Ascending aorta (tissue), 2 donors: ENCODE measurements around the gene ISYNA1. TPM values are rescaled to one million over a fixed set of nuclear protein-coding genes. Genes with fewer than 3 reads are reported as not detected.

ENCODE experiments used
- DNase-seq, 2 donors: peaks; one replicate each; pipeline ENCODE4 v3.0.0-alpha.2; 2019; ENCODE audit warnings: low spot score in 2 of 2
- H3K27ac ChIP-seq, 2 donors: fragments of 200-600 bp; sonication (generic); one replicate each; pipeline ENCODE4 v1.5.1; 2016 to 2017; ENCODE audit warnings: mild to moderate bottlenecking in 1 of 2
- H3K27me3 ChIP-seq: fragments of 200-600 bp; sonication (generic); one replicate; pipeline ENCODE4 v1.5.1; 2017
- H3K36me3 ChIP-seq, 2 donors: fragments of 200-600 bp; sonication (generic); one replicate each; pipeline ENCODE4 v1.5.1; 2016
- H3K4me1 ChIP-seq, 2 donors: fragments of 200-600 bp; sonication (generic); one replicate each; pipeline ENCODE4 v1.5.1; 2016 to 2017; ENCODE audit warnings: mild to moderate bottlenecking in 1 of 2
- H3K4me3 ChIP-seq, 2 donors: fragments of 200-600 bp; sonication (generic); one replicate each; pipeline ENCODE4 v1.5.1; 2016 to 2017; ENCODE audit warnings: mild to moderate bottlenecking in 1 of 2
- H3K9me3 ChIP-seq, 2 donors: fragments of 200-600 bp; sonication (generic); one replicate each; pipeline ENCODE4 v1.5.1; 2016
- intact Hi-C: fragments of 100-400 bp; cut with DNase I; formaldehyde crosslinking; loops from one replicate; pipeline ENCODE4 v1.15.1; 2023
- total RNA-seq: library from RNA; depleted of rRNA; stranded (reverse); fragments of >200 nt; gene quantifications from one replicate; pipeline ENCODE4 v1.1.0, GENCODE V29; 2016
- TF ChIP-seq, protein P1 (sequence below), 3 experiments: fragments of 200-600 bp in 2 of 3; fragments of 450-650 bp in 1 of 3; sonication (generic) in 2 of 3; IDR thresholded peaks; one replicate each; pipeline ENCODE4 v1.5.1; 2016 to 2019; ENCODE audit warnings: antibody characterized with exemption in 3 of 3, mild to moderate bottlenecking in 1 of 3, moderate library complexity in 1 of 3

ISYNA1 gene
- 93.1 TPM for total RNA-seq

GRCh38 chr19:18437491-18438330, at the start of gene ISYNA1:
TSS of gene ISYNA1 (minus strand) at chr19:18438133. CDS start at chr19:18437979, 154 bp downstream.
- H3K27me3 ChIP-seq, result no peaks in the 10 kb centered on the region
- intact Hi-C loops, result loop anchor here (2.0 kb wide), 1 partner anchor 19 kb away; the partner anchor contains the start of gene SSBP4
- H3K4me1 ChIP-seq, result peaks cover 16 to 36% of the 10 kb centered on the region in 2 donors
- peak within 1 kb of the TSS; percentile 84 to 86 for H3K27ac ChIP-seq
- no peak for DNase-seq
- no peaks in the 10 kb centered on the region for H3K9me3 ChIP-seq
- TF ChIP-seq, protein P1, sequence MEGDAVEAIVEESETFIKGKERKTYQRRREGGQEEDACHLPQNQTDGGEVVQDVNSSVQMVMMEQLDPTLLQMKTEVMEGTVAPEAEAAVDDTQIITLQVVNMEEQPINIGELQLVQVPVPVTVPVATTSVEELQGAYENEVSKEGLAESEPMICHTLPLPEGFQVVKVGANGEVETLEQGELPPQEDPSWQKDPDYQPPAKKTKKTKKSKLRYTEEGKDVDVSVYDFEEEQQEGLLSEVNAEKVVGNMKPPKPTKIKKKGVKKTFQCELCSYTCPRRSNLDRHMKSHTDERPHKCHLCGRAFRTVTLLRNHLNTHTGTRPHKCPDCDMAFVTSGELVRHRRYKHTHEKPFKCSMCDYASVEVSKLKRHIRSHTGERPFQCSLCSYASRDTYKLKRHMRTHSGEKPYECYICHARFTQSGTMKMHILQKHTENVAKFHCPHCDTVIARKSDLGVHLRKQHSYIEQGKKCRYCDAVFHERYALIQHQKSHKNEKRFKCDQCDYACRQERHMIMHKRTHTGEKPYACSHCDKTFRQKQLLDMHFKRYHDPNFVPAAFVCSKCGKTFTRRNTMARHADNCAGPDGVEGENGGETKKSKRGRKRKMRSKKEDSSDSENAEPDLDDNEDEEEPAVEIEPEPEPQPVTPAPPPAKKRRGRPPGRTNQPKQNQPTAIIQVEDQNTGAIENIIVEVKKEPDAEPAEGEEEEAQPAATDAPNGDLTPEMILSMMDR (IDR thresholded peaks at IDR 0.05), result no peak
- peaks cover 3 to 14% of the 10 kb centered on the region in 2 donors for H3K36me3 ChIP-seq
- H3K4me3 ChIP-seq, result peak within 1 kb of the TSS; percentile 64 to 73

DNA sequence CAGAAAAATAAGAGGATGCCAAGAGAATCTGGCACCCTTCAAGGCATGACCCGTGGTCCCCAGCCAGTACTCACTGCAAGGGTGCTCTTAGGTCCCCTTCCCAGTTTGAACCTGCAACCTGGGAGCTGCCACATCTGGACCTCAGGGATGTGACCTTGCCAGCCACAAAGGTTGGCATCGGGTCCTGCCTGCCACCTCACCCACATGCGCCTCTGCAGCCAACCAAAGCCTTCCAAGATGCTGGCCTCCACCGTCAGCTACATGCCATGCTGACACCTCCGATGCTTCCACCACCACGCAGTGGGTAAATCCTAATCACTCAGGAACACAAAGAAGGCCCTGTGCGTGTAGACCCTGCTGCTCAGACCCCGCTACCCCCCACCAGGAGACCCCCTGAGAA, 48.8 kb upstream of the ISYNA1 start:
- Histone ChIP-seq H3K4me1 (peaks cover 0 to 60% of the 10 kb centered on the region in 2 donors), H3K27ac (no peak overlapping the region), H3K36me3 (no peaks in the 10 kb centered on the region), H3K4me3 (peak overlapping the region in 1 of 2 donors; percentile 14), H3K27me3 (no peaks in the 10 kb centered on the region), H3K9me3 (no peaks in the 10 kb centered on the region)
- intact Hi-C loops, result no loop called here
- DNase-seq, result no peak
- TF ChIP-seq, protein P1 (IDR thresholded peaks at IDR 0.05), result no peak

- Histone ChIP-seq H3K36me3 (no peaks in the 10 kb centered on the region), H3K9me3 (no peaks in the 10 kb centered on the region), H3K27ac (peak overlapping the region in 1 of 2 donors; percentile 65), H3K27me3 (no peaks in the 10 kb centered on the region), H3K4me1 (peaks cover 9 to 69% of the 10 kb centered on the region in 2 donors), H3K4me3 (no peak overlapping the region)
- TF ChIP-seq, protein P1 (IDR thresholded peaks at IDR 0.05), result no peak
- DNase-seq, result no peak
- intact Hi-C loops, result no loop called here
Measured at GRCh38 chr19:18484992-18485391, 47.1 kb upstream of the ISYNA1 start.

- no peak overlapping the region for H3K4me3 ChIP-seq
- H3K27ac ChIP-seq, result no peak overlapping the region
- no peaks in the 10 kb centered on the region for H3K27me3 ChIP-seq
- no peaks in the 10 kb centered on the region for H3K9me3 ChIP-seq
- intact Hi-C loops, result no loop called here
- no peaks in the 10 kb centered on the region for H3K36me3 ChIP-seq
- TF ChIP-seq, protein P1 (IDR thresholded peaks at IDR 0.05), result no peak
- DNase-seq, result no peak
- H3K4me1 ChIP-seq, result peaks cover 14 to 72% of the 10 kb centered on the region in 2 donors
Measured at GRCh38 chr19:18483119-18483890, 45.4 kb upstream of the ISYNA1 start.

DNA sequence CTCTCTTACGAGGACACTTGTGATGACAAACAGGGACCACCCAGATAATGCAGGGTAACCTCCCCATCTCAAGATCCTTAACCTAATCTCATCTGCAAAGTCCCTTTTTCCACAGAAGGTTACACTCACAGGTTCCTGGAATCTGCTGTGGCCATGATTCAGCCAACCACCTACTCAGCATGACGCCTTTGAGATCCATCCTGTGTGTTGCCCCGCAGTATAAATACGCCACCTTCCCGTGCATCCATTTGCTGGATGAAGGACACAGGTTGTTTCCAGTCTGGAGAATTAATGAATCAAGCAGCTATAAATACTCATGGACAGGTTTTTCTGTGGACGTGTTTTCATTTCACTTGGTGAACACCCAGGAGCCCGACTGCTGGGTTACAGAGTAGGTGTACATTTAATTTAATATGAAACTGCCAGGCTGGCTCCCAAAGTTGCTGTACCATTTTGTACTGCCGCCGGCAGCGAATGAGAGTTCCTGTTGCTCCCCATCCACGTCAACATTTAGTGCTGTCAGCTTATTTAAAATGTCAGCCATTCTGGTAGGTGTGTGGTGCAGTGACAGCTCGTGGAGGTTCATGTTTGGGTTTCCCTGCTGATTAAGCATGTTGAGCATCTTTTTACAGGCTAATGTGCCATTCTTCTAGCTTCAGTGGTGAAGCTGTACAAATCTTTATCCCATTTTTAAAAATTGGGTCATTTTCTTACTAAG, 43.7 kb upstream of the ISYNA1 start:
- H3K36me3 ChIP-seq, result no peaks in the 10 kb centered on the region
- TF ChIP-seq, protein P1 (IDR thresholded peaks at IDR 0.05), result no peak
- peaks cover 18 to 58% of the 10 kb centered on the region in 2 donors for H3K4me1 ChIP-seq
- intact Hi-C loops, result no loop called here
- DNase-seq, result no peak
- no peak overlapping the region for H3K4me3 ChIP-seq
- H3K27ac ChIP-seq, result peak overlapping the region in 1 of 2 donors; percentile 2
- no peaks in the 10 kb centered on the region for H3K9me3 ChIP-seq
- H3K27me3 ChIP-seq, result no peaks in the 10 kb centered on the region
